ENCODE results near the gene TMEM178B. TPM values are rescaled to one million over a fixed set of nuclear protein-coding genes. Genes with fewer than 3 reads are reported as not detected.

Gene TMEM178B
- total and polyA plus RNA-seq, 8 donors: 0.16 to 5.6 (median 3.4) TPM

GRCh38 chr7:141389140-141389796 lies 315.4 kb downstream of the TMEM178B start:
- H3K4me3 ChIP-seq: no peak overlapping the region
- no peaks in the 10 kb centered on the region for H3K9me3 ChIP-seq
- TF ChIP-seq CTCF (IDR thresholded peaks at IDR 0.05): no peak
- no peaks in the 10 kb centered on the region for H3K36me3 ChIP-seq
- ATAC-seq (no peak), DNase-seq (no peak)
- H3K27me3 ChIP-seq: no peaks in the 10 kb centered on the region
- H3K27ac ChIP-seq: no peak overlapping the region
- intact Hi-C loops (cut with DNase I): no loop called here
- H3K4me1 ChIP-seq: no peaks in the 10 kb centered on the region

- Histone ChIP-seq H3K4me3 (no peak overlapping the region), H3K4me1 (no peaks in the 10 kb centered on the region), H3K9me3 (no peaks in the 10 kb centered on the region), H3K27ac (no peak overlapping the region), H3K27me3 (no peaks in the 10 kb centered on the region), H3K36me3 (no peaks in the 10 kb centered on the region)
- TF ChIP-seq CTCF (IDR thresholded peaks at IDR 0.05): no peak
- DNase-seq: no peak
- ATAC-seq: no peak
- intact Hi-C loops (cut with DNase I): no loop called here
These were observed 316.5 kb downstream of the TMEM178B start for GRCh38 chr7:141390339-141390738.

- no peaks in the 10 kb centered on the region for H3K36me3 ChIP-seq
- intact Hi-C loops (cut with DNase I): no loop called here
- no peak overlapping the region for H3K27ac ChIP-seq
- no peak overlapping the region for H3K4me3 ChIP-seq
- TF ChIP-seq CTCF (IDR thresholded peaks at IDR 0.05): no peak
- DNase-seq: no peak
- peaks cover 0 to 4% of the 10 kb centered on the region in 2 donors for H3K27me3 ChIP-seq
- no peaks in the 10 kb centered on the region for H3K9me3 ChIP-seq
- no peak for ATAC-seq
- no peaks in the 10 kb centered on the region for H3K4me1 ChIP-seq
These were observed 319.2 kb downstream of the TMEM178B start for GRCh38 chr7:141393056-141393455.

GRCh38 chr7:141397236-141398163 lies 323.6 kb downstream of the TMEM178B start:
- ATAC-seq (no peak), DNase-seq (no peak)
- Histone ChIP-seq H3K27ac (no peak overlapping the region), H3K27me3 (peaks cover 0 to 5% of the 10 kb centered on the region in 2 donors), H3K4me1 (no peaks in the 10 kb centered on the region), H3K36me3 (no peaks in the 10 kb centered on the region), H3K9me3 (no peaks in the 10 kb centered on the region), H3K4me3 (no peak overlapping the region)
- TF ChIP-seq CTCF (IDR thresholded peaks at IDR 0.05): no peak
- intact Hi-C loops (cut with DNase I): no loop called here

GRCh38 chr7:141400356-141400755 lies 326.5 kb downstream of the TMEM178B start:
- no peak for ATAC-seq
- no peak overlapping the region for H3K4me3 ChIP-seq
- intact Hi-C loops (cut with DNase I): no loop called here

More at GRCh38 chr7:141400356-141400755, 326.5 kb downstream of the TMEM178B start:
- H3K9me3 ChIP-seq: no peaks in the 10 kb centered on the region
- TF ChIP-seq CTCF (IDR thresholded peaks at IDR 0.05): no peak
- H3K4me1 ChIP-seq: no peaks in the 10 kb centered on the region
- DNase-seq: no peak
- H3K27ac ChIP-seq: no peak overlapping the region
- H3K36me3 ChIP-seq: no peaks in the 10 kb centered on the region
- H3K27me3 ChIP-seq: peaks cover 0 to 5% of the 10 kb centered on the region in 2 donors
